Raji (cell line): ENCODE measurements around the gene TMEM107.
A peak's percentile ranks its signal among the peaks of the same experiment; 100 is the strongest.

ENCODE experiments used
- POLR2A ChIP-seq: IDR thresholded peaks from 2 replicates; pipeline ENCODE4 v1.6.1; 2011; ENCODE audit warnings: low read depth, low read length, control low read depth; ENCODE audit not compliant: insufficient read depth

Gene TMEM107

GRCh38 chr17:8176197-8176940 is at the start of gene TMEM107:
Gene TMEM107, minus strand, starts transcription at chr17:8176380. Its CDS starts 94 bp downstream, at chr17:8176286.
- no peak; the same call in 1 of the 2 replicates for TF ChIP-seq POLR2A

GRCh38 chr17:8224891-8225812 is 49.0 kb upstream of the TMEM107 start:
- no peak for TF ChIP-seq POLR2A

DNA sequence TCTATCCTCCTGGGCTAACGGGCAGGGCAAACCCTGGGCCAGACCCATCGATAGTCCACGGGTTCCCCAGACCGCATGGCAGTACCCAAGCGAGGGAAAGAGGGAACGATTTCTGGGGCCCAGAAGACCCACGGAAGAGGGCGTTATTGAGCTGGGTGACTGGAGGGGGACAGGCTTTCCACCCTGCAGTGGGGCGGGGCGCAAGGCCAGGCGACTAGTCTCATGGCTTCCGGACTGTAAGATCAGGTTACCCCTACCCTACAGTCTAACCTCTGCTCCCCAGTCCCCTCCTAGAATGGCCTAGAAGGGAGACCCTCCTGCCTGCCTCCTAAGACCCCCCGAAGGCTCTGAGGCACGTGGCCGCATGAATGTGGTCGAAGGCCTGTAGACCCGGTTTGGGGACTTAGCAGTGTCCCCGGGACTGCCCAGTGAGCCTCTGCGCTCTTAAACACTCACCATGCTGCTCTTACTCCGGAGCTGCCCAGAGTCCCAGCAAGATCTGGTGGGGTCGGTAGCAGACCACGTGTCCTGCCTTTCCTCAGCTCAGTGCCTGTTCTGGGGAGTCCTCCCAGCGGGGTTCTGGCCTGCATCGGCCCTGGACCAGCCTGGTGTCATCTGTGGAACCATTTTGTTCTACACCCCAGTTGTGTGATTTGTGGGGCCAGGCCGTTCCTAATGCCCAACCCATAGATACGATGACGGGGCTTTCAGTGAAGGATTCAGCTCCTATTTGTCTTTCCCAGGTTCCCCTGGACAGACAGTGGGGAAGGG is 47.4 kb upstream of the TMEM107 start:
- no peak for TF ChIP-seq POLR2A

- TF ChIP-seq POLR2A, result peak; percentile 91
Observed at GRCh38 chr17:8222630-8223355, 46.6 kb upstream of the TMEM107 start.

GRCh38 chr17:8222380-8222629 is 46.1 kb upstream of the TMEM107 start:
- TF ChIP-seq POLR2A, result no peak

DNA sequence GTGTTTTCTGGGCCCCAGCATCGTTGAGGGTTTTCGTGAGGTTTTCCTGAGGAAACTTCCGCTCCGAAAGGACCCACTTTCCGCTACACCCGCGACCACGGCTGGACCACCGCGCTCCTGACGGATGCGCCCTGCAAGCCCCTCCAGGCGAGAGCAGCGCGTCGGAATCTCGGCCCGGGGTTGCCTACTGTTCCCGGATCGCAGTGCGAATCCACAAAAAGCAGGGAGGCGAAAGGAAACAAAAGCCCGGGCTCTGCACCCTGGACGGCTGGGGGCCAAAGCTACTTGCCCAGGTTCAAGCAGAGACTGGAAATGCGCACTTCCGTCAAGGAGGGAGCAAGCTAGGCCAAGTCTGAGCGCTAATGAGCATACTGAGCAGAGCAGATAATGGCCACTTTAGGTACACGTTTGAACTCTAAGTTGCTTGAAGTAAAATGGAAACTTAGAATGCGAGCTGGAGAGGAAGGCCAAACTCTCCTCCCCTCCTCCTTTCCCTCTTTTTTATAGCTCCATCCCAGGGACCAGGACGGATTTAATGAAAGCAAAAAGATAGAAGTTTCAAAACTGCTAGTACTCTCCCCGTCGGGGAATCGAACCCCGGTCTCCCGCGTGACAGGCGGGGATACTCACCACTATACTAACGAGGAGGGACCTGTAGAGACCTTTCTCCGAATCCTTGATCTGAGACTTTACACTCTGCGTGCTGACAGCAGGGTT is 45.6 kb upstream of the TMEM107 start:
- TF ChIP-seq POLR2A, result peak; percentile 29; the same call in 1 of the 2 replicates

DNA sequence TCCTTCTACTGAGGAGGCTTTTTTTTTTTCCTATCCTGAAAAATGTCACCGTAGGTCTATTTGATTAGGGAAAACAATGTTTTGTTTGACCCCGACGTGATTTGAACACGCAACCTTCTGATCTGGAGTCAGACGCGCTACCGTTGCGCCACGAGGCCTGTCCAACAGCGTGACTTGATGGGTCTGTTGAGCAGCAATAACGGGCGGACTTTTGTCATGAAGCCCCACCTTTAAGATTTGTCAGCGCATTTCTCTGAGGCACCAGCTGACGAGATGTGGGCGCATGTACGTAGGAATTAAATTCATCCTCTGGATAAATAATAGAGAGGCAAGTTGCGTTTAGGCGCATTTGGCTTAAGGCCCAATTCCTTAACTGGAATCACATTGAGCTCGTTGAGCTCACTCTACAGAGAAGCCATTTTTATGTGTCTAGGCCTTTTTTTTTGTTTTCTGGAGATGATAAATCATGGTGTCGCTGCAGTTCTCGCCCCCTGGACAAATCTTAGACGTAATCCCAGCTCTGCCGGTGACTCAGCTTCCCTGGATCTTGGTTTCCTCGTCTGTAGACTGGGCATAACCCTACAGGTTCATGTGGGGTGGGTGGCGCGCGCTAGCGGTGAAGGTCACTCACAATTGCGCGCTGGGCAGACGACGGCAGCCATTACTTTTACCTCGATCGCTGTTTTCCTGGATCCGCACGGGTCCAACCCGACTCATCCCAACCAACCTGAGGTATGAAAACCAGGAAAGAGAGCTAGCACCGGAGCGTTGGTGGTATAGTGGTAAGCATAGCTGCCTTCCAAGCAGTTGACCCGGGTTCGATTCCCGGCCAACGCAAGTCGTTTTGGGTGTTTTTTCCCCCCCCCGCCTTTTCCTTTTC is 44.8 kb upstream of the TMEM107 start:
- 0 out of 2 replicates have a peak, but pooled peaks have one; percentile 35 for TF ChIP-seq POLR2A

GRCh38 chr17:8212312-8213180 is 36.4 kb upstream of the TMEM107 start:
- no peak for TF ChIP-seq POLR2A

DNA sequence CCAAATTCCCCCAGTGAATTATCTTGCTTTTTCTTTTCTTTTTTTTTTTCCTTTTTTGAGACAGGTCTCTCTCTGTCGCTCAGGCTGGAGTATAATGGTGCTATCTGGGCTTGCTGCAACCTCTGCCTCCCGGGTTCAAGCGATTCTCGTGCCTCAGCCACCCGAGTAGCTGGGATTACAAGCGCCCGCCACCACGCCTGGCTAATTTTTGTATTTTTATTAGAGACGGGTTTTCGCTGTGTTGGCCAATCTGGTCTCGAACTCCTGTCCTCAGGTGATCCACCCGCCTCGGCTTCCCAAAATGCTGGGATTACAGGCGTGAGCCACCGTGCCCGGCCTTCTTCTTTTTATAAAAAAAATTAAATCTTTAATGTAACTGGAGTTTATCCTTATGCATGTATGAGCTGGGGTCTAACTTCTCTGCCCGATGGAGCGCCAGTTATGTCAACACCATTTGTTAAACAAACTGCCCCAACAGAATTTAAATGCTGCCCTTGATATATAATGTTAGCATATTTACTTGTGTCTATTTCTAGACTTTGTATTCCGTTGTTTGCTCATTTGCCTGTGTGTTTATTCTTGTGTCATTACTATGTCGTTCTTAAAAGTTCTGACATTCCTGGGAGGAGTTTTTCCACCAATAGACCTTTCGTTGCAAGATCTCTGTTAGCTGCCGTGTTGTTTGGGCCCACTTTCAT is 34.7 kb upstream of the TMEM107 start:
- TF ChIP-seq POLR2A, result no peak

DNA sequence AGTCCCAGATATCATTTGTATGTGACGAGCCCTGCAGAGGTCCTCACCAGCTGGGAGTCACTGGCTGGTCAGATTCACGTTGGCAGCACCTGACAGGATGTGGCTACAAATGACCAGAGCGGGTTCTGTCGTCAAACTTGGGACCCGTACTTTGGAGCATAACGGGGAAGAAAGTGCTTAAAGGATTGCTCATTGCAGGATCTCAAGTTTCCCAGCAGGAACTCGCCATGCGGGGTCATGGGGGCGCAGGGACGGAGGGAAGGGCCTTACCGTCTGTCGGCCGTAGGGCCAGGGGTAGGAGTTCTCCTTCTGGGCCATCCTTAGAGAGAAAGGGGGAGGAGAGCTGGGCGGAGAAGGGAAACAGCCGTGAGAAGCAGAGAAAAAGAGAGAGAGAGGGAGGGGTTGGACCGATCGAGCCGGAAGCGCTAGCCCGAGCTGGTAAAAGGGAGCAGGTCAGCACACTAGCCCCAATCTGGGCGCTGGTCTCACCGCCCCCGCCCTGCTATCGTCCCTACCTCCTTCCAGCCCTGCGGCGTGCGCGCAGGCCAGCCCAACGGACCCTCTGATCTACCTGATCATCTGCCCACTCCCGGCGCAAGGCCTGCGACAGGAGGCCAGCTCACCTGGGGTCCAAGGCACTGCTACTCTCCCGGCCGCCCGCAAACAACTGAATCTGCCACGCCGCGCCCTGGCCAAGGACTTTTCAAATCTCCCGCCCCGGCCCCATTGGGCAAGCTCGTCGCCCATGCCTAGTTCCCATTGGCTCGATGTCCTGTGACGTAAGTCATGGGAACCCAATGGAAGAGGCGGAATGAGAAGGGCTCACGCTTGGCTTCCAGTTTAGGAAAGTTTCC is 34.0 kb upstream of the TMEM107 start, which contains the start of gene AURKB:
TSS of gene AURKB (minus strand) at position 669 of the 854 bp plus-strand sequence. CDS start at position 318, 351 bp downstream.
- TF ChIP-seq POLR2A, result peak; percentile 96

DNA sequence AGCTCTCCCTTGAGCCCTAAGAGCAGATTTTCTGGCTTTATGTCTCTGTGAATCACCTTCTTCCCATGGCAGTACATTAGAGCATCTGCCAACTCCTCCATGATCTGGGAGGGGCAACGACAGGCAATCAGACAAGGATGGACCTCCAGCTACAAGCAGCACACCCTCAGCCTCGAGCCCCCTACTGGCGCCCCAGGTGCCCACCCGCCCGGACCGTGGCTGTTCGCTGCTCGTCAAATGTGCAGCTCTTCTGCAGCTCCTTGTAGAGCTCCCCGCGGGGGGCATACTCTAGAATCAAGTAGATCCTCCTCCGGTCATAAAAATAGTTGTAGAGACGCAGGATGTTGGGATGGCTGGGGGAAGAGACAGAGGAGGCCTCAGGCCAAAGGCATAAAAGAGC is 30.4 kb upstream of the TMEM107 start:
- no peak for TF ChIP-seq POLR2A
